Right atrium auricular region (tissue), 2 donors: Measurements from ENCODE around the gene TTC7B. TPM values are rescaled to one million over a fixed set of nuclear protein-coding genes. Genes with fewer than 3 reads are reported as not detected.

ENCODE experiments used
- DNase-seq: peaks from one replicate; pipeline ENCODE4 v3.0.0-alpha.2; 2019; ENCODE audit warnings: low spot score
- H3K27ac ChIP-seq, 2 donors: fragments of 200-600 bp; sonication (generic); 1 replicate in 1 of 2; 2 replicates in 1 of 2; pipeline ENCODE4 v1.5.1; 2016 to 2019
- H3K27me3 ChIP-seq, 2 donors: fragments of 200-600 bp; sonication (generic); one replicate each; pipeline versions ENCODE4 v1.5.1 to v1.6.0; 2017 to 2019
- H3K36me3 ChIP-seq: fragments of 200-600 bp; sonication (generic); one replicate; pipeline ENCODE4 v1.5.1; 2016
- H3K4me1 ChIP-seq, 2 donors: fragments of 200-600 bp; sonication (generic); one replicate each; pipeline versions ENCODE4 v1.5.1 to v1.6.0; 2017 to 2019
- H3K4me3 ChIP-seq, 2 donors: fragments of 200-600 bp; sonication (generic); 1 replicate in 1 of 2; 2 replicates in 1 of 2; pipeline ENCODE4 v1.5.1; 2017 to 2019; ENCODE audit warnings: mild to moderate bottlenecking in 1 of 2, moderate library complexity in 1 of 2
- H3K9me3 ChIP-seq, 2 donors: fragments of 200-600 bp; sonication (generic); one replicate each; pipeline ENCODE4 v1.5.1; 2019
- CTCF ChIP-seq, 2 donors: fragments of 200-600 bp; sonication (generic); IDR thresholded peaks; one replicate each; pipeline ENCODE4 v1.5.1; 2019; ENCODE audit warnings: antibody characterized with exemption in 2 of 2
- total RNA-seq, 2 donors: library from RNA; depleted of rRNA; stranded (reverse); fragments of >200 nt; gene quantifications; one replicate each; pipeline ENCODE4 v1.1.0, GENCODE V29; 2016

TTC7B gene
- total RNA-seq, 2 donors from 2014 or later, result 45.5 to 57.3 TPM

GRCh38 chr14:90715495-90715894 lies 100.7 kb downstream of the TTC7B start:
- no peak for TF ChIP-seq CTCF (IDR thresholded peaks at IDR 0.05)
- peaks cover 0 to 11% of the 10 kb centered on the region in 2 donors for H3K4me1 ChIP-seq
- H3K4me3 ChIP-seq, result no peak overlapping the region
- H3K36me3 ChIP-seq, result peaks cover 9% of the 10 kb centered on the region
- no peaks in the 10 kb centered on the region for H3K9me3 ChIP-seq
- no peaks in the 10 kb centered on the region for H3K27me3 ChIP-seq
- H3K27ac ChIP-seq, result no peak overlapping the region
- no peak for DNase-seq

- Histone ChIP-seq H3K4me1 (peaks cover 0 to 5% of the 10 kb centered on the region in 2 donors), H3K9me3 (no peaks in the 10 kb centered on the region), H3K27me3 (no peaks in the 10 kb centered on the region), H3K27ac (no peak overlapping the region), H3K36me3 (peaks cover 9% of the 10 kb centered on the region), H3K4me3 (no peak overlapping the region)
- TF ChIP-seq CTCF (IDR thresholded peaks at IDR 0.05), result no peak
- DNase-seq, result no peak
Measured at GRCh38 chr14:90714811-90715210, 101.4 kb downstream of the TTC7B start.

GRCh38 chr14:90704738-90705392 lies 111.4 kb downstream of the TTC7B start:
- H3K4me1 ChIP-seq, result no peaks in the 10 kb centered on the region
- no peak for DNase-seq
- H3K9me3 ChIP-seq, result no peaks in the 10 kb centered on the region
- no peaks in the 10 kb centered on the region for H3K27me3 ChIP-seq
- no peaks in the 10 kb centered on the region for H3K36me3 ChIP-seq
- H3K4me3 ChIP-seq, result no peak overlapping the region
- no peak overlapping the region for H3K27ac ChIP-seq
- no peak for TF ChIP-seq CTCF (IDR thresholded peaks at IDR 0.05)

- DNase-seq, result no peak
- no peak for TF ChIP-seq CTCF (IDR thresholded peaks at IDR 0.05)
- Histone ChIP-seq H3K9me3 (no peaks in the 10 kb centered on the region), H3K27ac (no peak overlapping the region), H3K27me3 (no peaks in the 10 kb centered on the region), H3K4me1 (peaks cover 0 to under 1% of the 10 kb centered on the region in 2 donors), H3K36me3 (no peaks in the 10 kb centered on the region), H3K4me3 (no peak overlapping the region)
Measured at GRCh38 chr14:90703841-90704737, 112.1 kb downstream of the TTC7B start.

GRCh38 chr14:90700933-90701776 lies 115.1 kb downstream of the TTC7B start:
- no peak overlapping the region for H3K4me3 ChIP-seq
- H3K9me3 ChIP-seq, result no peaks in the 10 kb centered on the region
- H3K27ac ChIP-seq, result peak overlapping the region; percentile 7 to 81
- DNase-seq, result no peak
- H3K4me1 ChIP-seq, result peaks cover 0 to 30% of the 10 kb centered on the region in 2 donors
- H3K36me3 ChIP-seq, result no peaks in the 10 kb centered on the region
- no peak for TF ChIP-seq CTCF (IDR thresholded peaks at IDR 0.05)
- H3K27me3 ChIP-seq, result no peaks in the 10 kb centered on the region
